H1 (cell line): ENCODE measurements around the gene RPP25L. TPM values are rescaled to one million over a fixed set of nuclear protein-coding genes. Genes with fewer than 3 reads are reported as not detected.

ENCODE experiments used
- CTCF ChIA-PET: fragments of 300-600 bp; sonication (Branson Sonifier 250); formaldehyde crosslinking; loops from one replicate; lab custom pipeline; 2021; ENCODE audit not compliant: partially characterized antibody; lab: Charles Lee
- POLR2A ChIA-PET: fragments of 300-600 bp; sonication (Branson Sonifier 250); formaldehyde crosslinking; loops from one replicate; lab custom pipeline; 2021; ENCODE audit warnings: inconsistent platforms; ENCODE audit not compliant: partially characterized antibody; lab: Charles Lee
- DNase-seq, 2 experiments: peaks; one replicate each; pipeline versions ENCODE4 v3.0.0 to v3.0.0-alpha.2; 2010 to 2022; ENCODE audit warnings: low spot score in 2 of 2, low read depth in 1 of 2, mixed read lengths in 1 of 2
- FAIRE-seq: peaks from 2 replicates; lab custom pipeline; 2011; peaks lifted over from hg19 to GRCh38; lab: Jason Lieb, UNC
- H2AFZ ChIP-seq: 2 replicates; pipeline ENCODE4 v1.8.1; 2012; ENCODE audit warnings: low read length, inconsistent platforms
- H2AK5ac ChIP-seq: 2 replicates; pipeline ENCODE4 v1.6.1; 2013; ENCODE audit warnings: low read depth, low read length
- H2BK120ac ChIP-seq: replicated peaks from 2 replicates; pipeline ENCODE3; 2013; ENCODE audit warnings: low read depth, low read length, inconsistent platforms
- H2BK12ac ChIP-seq: 2 replicates; pipeline ENCODE4 v1.6.1; 2013; ENCODE audit warnings: low read depth, low read length
- H2BK15ac ChIP-seq: 2 replicates; pipeline ENCODE4 v1.6.1; 2013; ENCODE audit warnings: low read length
- H2BK20ac ChIP-seq: 2 replicates; pipeline ENCODE4 v1.6.1; 2013; ENCODE audit warnings: low read length
- H2BK5ac ChIP-seq: 2 replicates; pipeline ENCODE4 v1.6.1; 2013; ENCODE audit warnings: low read depth, low read length
- H3K14ac ChIP-seq: 2 replicates; pipeline ENCODE4 v1.6.1; 2013; ENCODE audit warnings: inconsistent platforms; ENCODE audit not compliant: insufficient read length
- H3K18ac ChIP-seq: 2 replicates; pipeline ENCODE4 v1.6.1; 2013; ENCODE audit warnings: low read length; ENCODE audit errors: extremely low read depth
- H3K23ac ChIP-seq: 2 replicates; pipeline ENCODE4 v1.6.1; 2013; ENCODE audit warnings: inconsistent platforms; ENCODE audit not compliant: insufficient read length
- H3K23me2 ChIP-seq: 2 replicates; pipeline ENCODE4 v1.6.1; 2013; ENCODE audit warnings: low read depth, low read length
- H3K27ac ChIP-seq: 2 replicates; pipeline ENCODE4 v1.6.1; 2011; ENCODE audit warnings: low read depth, low read length, inconsistent platforms
- H3K27me3 ChIP-seq, 4 experiments: replicated peaks in 1 of 4; 1 replicate in 1 of 4; 2 replicates in 3 of 4; pipeline versions ENCODE4 v1.6.1 to v1.8.1; 2011 to 2013; ENCODE audit warnings: low read length in 3 of 4, mild to moderate bottlenecking in 3 of 4, inconsistent platforms in 2 of 4, mixed read lengths in 2 of 4, moderate library complexity in 1 of 4; ENCODE audit not compliant: control insufficient read depth in 3 of 4, insufficient read depth in 3 of 4; ENCODE audit errors: extremely low read depth in 1 of 4
- H3K36me3 ChIP-seq, 4 experiments: 2 replicates each; pipeline versions ENCODE4 v1.6.1 to v1.8.1; 2011 to 2013; ENCODE audit warnings: mild to moderate bottlenecking in 4 of 4, low read length in 3 of 4, moderate library complexity in 2 of 4, control low read depth in 1 of 4, inconsistent platforms in 1 of 4; ENCODE audit not compliant: insufficient read depth in 4 of 4, control insufficient read depth in 2 of 4
- H3K4ac ChIP-seq: replicated peaks from 2 replicates; pipeline ENCODE3; 2013; ENCODE audit warnings: low read length, low read depth, mixed read lengths, inconsistent platforms; ENCODE audit not compliant: insufficient read length
- H3K4me1 ChIP-seq, 4 experiments: replicated peaks in 1 of 4; 1 replicate in 1 of 4; 2 replicates in 3 of 4; pipeline versions ENCODE4 v1.6.1 to v1.8.1; 2011 to 2013; ENCODE audit warnings: low read length in 3 of 4, inconsistent platforms in 2 of 4, mixed read lengths in 1 of 4; ENCODE audit not compliant: insufficient read depth in 4 of 4, control insufficient read depth in 3 of 4
- H3K4me2 ChIP-seq, 2 experiments: 2 replicates each; pipeline versions ENCODE4 v1.6.1 to v1.8.1; 2011 to 2013; ENCODE audit warnings: low read depth in 2 of 2, low read length in 2 of 2, control low read depth in 1 of 2, inconsistent platforms in 1 of 2, mild to moderate bottlenecking in 1 of 2; ENCODE audit not compliant: insufficient read depth in 1 of 2
- H3K4me3 ChIP-seq, 4 experiments: fragments of 200-600, 300-600 bp in 1 of 4; sonication (generic), shearing (Covaris generic), sonication (Bioruptor Twin) in 1 of 4; 2 replicates each; pipeline versions ENCODE4 v1.5.1 to v1.8.1; 2011 to 2016; ENCODE audit warnings: low read length in 4 of 4, low read depth in 3 of 4, control low read depth in 2 of 4, inconsistent platforms in 2 of 4, mild to moderate bottlenecking in 2 of 4, mixed read lengths in 1 of 4, moderate library complexity in 1 of 4; ENCODE audit not compliant: insufficient read depth in 2 of 4; ENCODE audit errors: extremely low read depth in 1 of 4
- H3K56ac ChIP-seq: replicated peaks from 2 replicates; pipeline ENCODE3; 2013; ENCODE audit warnings: low read depth, mild to moderate bottlenecking, mixed read lengths, low read length, inconsistent platforms; ENCODE audit not compliant: insufficient read length
- H3K79me1 ChIP-seq: 2 replicates; pipeline ENCODE4 v1.6.1; 2013; ENCODE audit warnings: low read depth, low read length, control low read depth
- H3K79me2 ChIP-seq, 2 experiments: 2 replicates each; pipeline versions ENCODE4 v1.6.1 to v1.8.1; 2012 to 2013; ENCODE audit warnings: low read length in 2 of 2, mild to moderate bottlenecking in 2 of 2, inconsistent platforms in 1 of 2; ENCODE audit not compliant: insufficient read depth in 2 of 2, control insufficient read depth in 1 of 2
- H3K9ac ChIP-seq, 4 experiments: replicated peaks in 1 of 4; 1 replicate in 1 of 4; 2 replicates in 3 of 4; pipeline versions ENCODE4 v1.6.1 to v1.8.1; 2011 to 2013; ENCODE audit warnings: low read depth in 3 of 4, low read length in 3 of 4, control low read depth in 2 of 4, mild to moderate bottlenecking in 2 of 4, moderate library complexity in 2 of 4, inconsistent platforms in 1 of 4; ENCODE audit errors: extremely low read depth in 1 of 4
- H3K9me3 ChIP-seq, 2 experiments: 2 replicates each; pipeline versions ENCODE4 v1.6.1 to v1.8.1; 2012 to 2013; ENCODE audit warnings: mild to moderate bottlenecking in 2 of 2, moderate library complexity in 2 of 2, control low read depth in 1 of 2, inconsistent platforms in 1 of 2, low read depth in 1 of 2, low read length in 1 of 2, mixed read lengths in 1 of 2; ENCODE audit not compliant: insufficient read depth in 2 of 2
- H4K20me1 ChIP-seq, 2 experiments: replicated peaks in 1 of 2; 2 replicates each; pipeline versions ENCODE3 to v1.8.1; 2011 to 2013; ENCODE audit warnings: inconsistent platforms in 2 of 2, low read length in 2 of 2, mild to moderate bottlenecking in 1 of 2; ENCODE audit not compliant: insufficient read depth in 2 of 2, control insufficient read depth in 1 of 2
- H4K5ac ChIP-seq: 2 replicates; pipeline ENCODE4 v1.6.1; 2013; ENCODE audit warnings: low read length, low read depth, mixed read lengths, inconsistent platforms; ENCODE audit not compliant: insufficient read length
- H4K8ac ChIP-seq: 2 replicates; pipeline ENCODE4 v1.8.0; 2013; ENCODE audit warnings: mild to moderate bottlenecking, moderate library complexity, low read length, inconsistent platforms; ENCODE audit not compliant: insufficient read depth; ENCODE audit errors: extremely low read depth
- H4K91ac ChIP-seq: replicated peaks from 2 replicates; pipeline ENCODE3; 2013; ENCODE audit warnings: low read length, mixed read lengths, inconsistent platforms; ENCODE audit not compliant: insufficient read length
- BACH1 ChIP-seq: IDR thresholded peaks from 2 replicates; pipeline ENCODE4 v1.6.1; 2012; ENCODE audit warnings: low read length, improper control_type of control experiment
- CTBP2 ChIP-seq: IDR thresholded peaks from 2 replicates; pipeline ENCODE4 v1.7.0; 2011; ENCODE audit warnings: borderline replicate concordance, mild to moderate bottlenecking, moderate library complexity, mixed read lengths, low read length; ENCODE audit not compliant: insufficient read depth, insufficient read length
- CTCF ChIP-seq, 3 experiments: IDR thresholded peaks; 1 replicate in 2 of 3; 2 replicates in 1 of 3; pipeline versions ENCODE4 v1.5.1 to v1.6.1; 2011; ENCODE audit warnings: low read length in 3 of 3, mild to moderate bottlenecking in 3 of 3, inconsistent platforms in 2 of 3, low read depth in 1 of 3, moderate library complexity in 1 of 3; ENCODE audit not compliant: insufficient read depth in 1 of 3; ENCODE audit errors: control extremely low read depth in 1 of 3
- EGR1 ChIP-seq: IDR thresholded peaks from 2 replicates; pipeline ENCODE4 v1.6.1; 2011; ENCODE audit warnings: low read depth, low read length, borderline replicate concordance
- RFX5 ChIP-seq: IDR thresholded peaks from 2 replicates; pipeline ENCODE4 v1.6.1; 2011; ENCODE audit warnings: low read depth, low read length, improper control_type of control experiment, borderline replicate concordance
- TEAD4 ChIP-seq: IDR thresholded peaks from 2 replicates; pipeline ENCODE4 v1.6.1; 2012; ENCODE audit warnings: low read depth, low read length, inconsistent platforms, mixed read lengths
- WGBS, 2 experiments: shearing (Covaris generic) in 1 of 2; methylation state at CpG; one replicate each; pipeline versions ENCODE4 v1.1.6 to v1.1.7; 2013 to 2015; ENCODE audit warnings: low lambda C conversion rate in 2 of 2, mixed read lengths in 2 of 2, inconsistent platforms in 1 of 2, low coverage in 1 of 2, missing lambda C conversion rate in 1 of 2; ENCODE audit not compliant: insufficient replicate concordance in 2 of 2, insufficient coverage in 1 of 2, insufficient read length in 1 of 2; ENCODE audit errors: extremely low coverage in 1 of 2, missing lambda C conversion rate in 1 of 2; 5-methylcytosine and 5-hydroxymethylcytosine counted together
- polyA plus RNA-seq, 7 experiments: library from polyadenylated mRNA; depleted of rRNA in 3 of 7; stranded (reverse) in 5 of 7; unstranded in 2 of 7; fragments of >200 nt in 5 of 7; fragments of 200-250 nt in 2 of 7; gene quantifications; 1 replicate in 5 of 7; 2 replicates in 1 of 7; 4 replicates in 1 of 7; pipeline versions ENCODE4 v1.2.1 to v1.2.3, GENCODE V29; 2011 to 2013; ENCODE audit warnings: missing spikeins in 2 of 7, mixed read lengths in 2 of 7
- total RNA-seq: library from RNA; stranded (reverse); fragmentation: NEBNext Ultra II Directional; extraction: Animal tissue kit (Norgen Biotek cat#: 25700); gene quantifications from 2 replicates; pipeline ENCODE4 v1.2.1, GENCODE V29; 2021

The RPP25L gene
- total and polyA plus RNA-seq, 2 of the 8 experiments (the other 6 are each of a cell fraction or from before 2014, with no cell fraction given): 21.6 to 75.0 TPM

- Histone ChIP-seq H2BK5ac (no peak overlapping the region), H3K23me2 (no peaks in the 10 kb centered on the region), H2BK15ac (peak overlapping the region; percentile 99), H2AFZ (no peak overlapping the region), H3K4me2 (no peak overlapping the region), H3K27ac (no peak overlapping the region), H4K8ac (no peak overlapping the region), H2BK20ac (no peak overlapping the region), H2BK12ac (peak overlapping the region; percentile 18; the same call in 1 of the 2 replicates), H4K20me1 (no peaks in the 10 kb centered on the region), H3K9ac (no peak overlapping the region), H4K91ac (no peak overlapping the region), H3K36me3 (no peaks in the 10 kb centered on the region), H4K5ac (no peak overlapping the region), H3K79me1 (no peaks in the 10 kb centered on the region), H3K18ac (no peak overlapping the region), H3K14ac (no peak overlapping the region), H3K27me3 (peaks cover 0 to 14% (median 9%) of the 10 kb centered on the region in 4 experiments; a peak in 5 of 7 replicates), H3K9me3 (no peaks in the 10 kb centered on the region), H3K4me1 (peaks cover 9 to 42% (median 16%) of the 10 kb centered on the region in 4 experiments), H3K56ac (no peak overlapping the region), H3K23ac (no peak overlapping the region), H3K79me2 (no peaks in the 10 kb centered on the region), H3K4ac (no peak overlapping the region), H3K4me3 (no peak overlapping the region), H2BK120ac (no peak overlapping the region), H2AK5ac (no peak overlapping the region)
- no peak for TF ChIP-seq CTBP2
- TF ChIP-seq EGR1: no peak
- TF ChIP-seq CTCF (IDR thresholded peaks at IDR 0.05; ENCODE audit: control extremely low read depth in 1 of 3, insufficient read depth in 1 of 3, low read depth in 1 of 3, low read length in 3 of 3): no peak
- no peak for TF ChIP-seq TEAD4
- TF ChIP-seq BACH1: no peak
- TF ChIP-seq RFX5: no peak
- ChIA-PET CTCF (interaction anchor here (0.7 to 6.3 kb wide), 20 partner anchors 8 to 79 kb away, joined by 3 to 48 read pairs (median 4); no protein-coding TSS in a partner anchor), POLR2A (interaction anchor here (1.2 to 2.2 kb wide), 5 partner anchors 9 to 77 kb away, joined by 3 to 7 read pairs (median 5); no protein-coding TSS in a partner anchor)
- WGBS, 2 experiments: 82% methylated on average over 7 of the region's 7 CpGs; no CpG with 5 or more reads in 1 of the 2 experiments
- FAIRE-seq: no peak
- DNase-seq: no peak
Observed at GRCh38 chr9:34570809-34571480, 41.0 kb downstream of the RPP25L start.
